MG63 (cell line): ENCODE results near the gene RAPGEF2. TPM values are rescaled to one million over a fixed set of nuclear protein-coding genes. Genes with fewer than 3 reads are reported as not detected.
"Not testable (repeated sequence)": the region's sequence is repeated elsewhere in the genome, so short reads cannot be mapped to it uniquely, and the experiment has no call there.

Source experiments
- DNase-seq: peaks from one replicate; pipeline ENCODE4 v3.0.0-alpha.2; 2020
- H3K27me3 ChIP-seq: fragments of 250-450 bp; sonication (Bioruptor Pico); 2 replicates; pipeline ENCODE4 v1.5.1; 2020; ENCODE audit warnings: mild to moderate bottlenecking, moderate library complexity
- H3K36me3 ChIP-seq: fragments of 250-450 bp; sonication (Bioruptor Pico); 2 replicates; pipeline ENCODE4 v1.5.1; 2020; ENCODE audit warnings: mild to moderate bottlenecking, moderate library complexity
- H3K4me3 ChIP-seq: fragments of 250-450 bp; sonication (Bioruptor Pico); 2 replicates; pipeline ENCODE4 v1.5.1; 2020; ENCODE audit warnings: mild to moderate bottlenecking, moderate library complexity
- H3K9me3 ChIP-seq: fragments of 250-450 bp; sonication (Bioruptor Pico); 2 replicates; pipeline ENCODE4 v1.5.1; 2020; ENCODE audit warnings: mild to moderate bottlenecking, moderate library complexity
- total RNA-seq: library from RNA; depleted of rRNA; stranded (reverse); fragments of >200 nt; shearing (Covaris generic); gene quantifications from 2 replicates; pipeline ENCODE4 v1.2.3, GENCODE V29; 2014; ENCODE audit warnings: low replicate concordance

RAPGEF2 gene
- total RNA-seq, 1 experiment from 2014 or later, result 13.8 TPM

GRCh38 chr4:159094156-159094555 lies 8.7 kb upstream of the RAPGEF2 start:
- H3K9me3 ChIP-seq, H3K27me3 ChIP-seq, H3K4me3 ChIP-seq, DNase-seq, H3K36me3 ChIP-seq: not testable (repeated sequence)

GRCh38 chr4:159096434-159096833 lies 6.4 kb upstream of the RAPGEF2 start:
- peaks cover 6% of the 10 kb centered on the region; the same call in 1 of the 2 replicates for H3K27me3 ChIP-seq
- no peak overlapping the region for H3K4me3 ChIP-seq
- no peaks in the 10 kb centered on the region for H3K9me3 ChIP-seq
- no peak for DNase-seq
- H3K36me3 ChIP-seq, result no peaks in the 10 kb centered on the region

- H3K36me3 ChIP-seq, result no peaks in the 10 kb centered on the region
- no peak overlapping the region for H3K4me3 ChIP-seq
- no peaks in the 10 kb centered on the region for H3K9me3 ChIP-seq
- DNase-seq, result no peak
- peaks cover 8% of the 10 kb centered on the region; the same call in 1 of the 2 replicates for H3K27me3 ChIP-seq
Measured at GRCh38 chr4:159097144-159097543, 5.7 kb upstream of the RAPGEF2 start.

GRCh38 chr4:159097785-159098184 lies 5.1 kb upstream of the RAPGEF2 start:
- Histone ChIP-seq H3K27me3 (peaks cover 10% of the 10 kb centered on the region; the same call in 1 of the 2 replicates), H3K4me3 (no peak overlapping the region)
- no peak for DNase-seq

GRCh38 chr4:159098482-159099127 lies 4.3 kb upstream of the RAPGEF2 start:
- Histone ChIP-seq H3K4me3 (no peak overlapping the region), H3K9me3 (no peaks in the 10 kb centered on the region), H3K36me3 (no peaks in the 10 kb centered on the region), H3K27me3 (peaks cover 10% of the 10 kb centered on the region; the same call in 1 of the 2 replicates)
- no peak for DNase-seq

More at GRCh38 chr4:159097785-159098184, 5.1 kb upstream of the RAPGEF2 start:
- no peaks in the 10 kb centered on the region for H3K9me3 ChIP-seq
- H3K36me3 ChIP-seq, result no peaks in the 10 kb centered on the region

- no peaks in the 10 kb centered on the region for H3K36me3 ChIP-seq
- no peaks in the 10 kb centered on the region for H3K9me3 ChIP-seq
- no peak for DNase-seq
- peaks cover 10% of the 10 kb centered on the region; the same call in 1 of the 2 replicates for H3K27me3 ChIP-seq
- peak overlapping the region; percentile 91 for H3K4me3 ChIP-seq
Measured at GRCh38 chr4:159101988-159102621, 774 bp upstream of the RAPGEF2 start.

GRCh38 chr4:159103384-159103990 lies 608 bp downstream of the RAPGEF2 start:
- Histone ChIP-seq H3K9me3 (no peaks in the 10 kb centered on the region), H3K4me3 (peak overlapping the region; percentile 91), H3K36me3 (no peaks in the 10 kb centered on the region), H3K27me3 (peaks cover 10% of the 10 kb centered on the region; the same call in 1 of the 2 replicates)
- peak; percentile 28 for DNase-seq

GRCh38 chr4:159104694-159105414 lies 2.0 kb downstream of the RAPGEF2 start:
- DNase-seq, result peak; percentile 19
- H3K4me3 ChIP-seq, result peak overlapping the region; percentile 91

GRCh38 chr4:159105761-159106243 lies 2.9 kb downstream of the RAPGEF2 start:
- Histone ChIP-seq H3K4me3 (peak overlapping the region; percentile 91), H3K36me3 (no peaks in the 10 kb centered on the region), H3K9me3 (no peaks in the 10 kb centered on the region), H3K27me3 (peaks cover 6% of the 10 kb centered on the region; the same call in 1 of the 2 replicates)
- peak; percentile 77 for DNase-seq

More at GRCh38 chr4:159104694-159105414, 2.0 kb downstream of the RAPGEF2 start:
- Histone ChIP-seq H3K9me3 (no peaks in the 10 kb centered on the region), H3K27me3 (peaks cover 10% of the 10 kb centered on the region; the same call in 1 of the 2 replicates), H3K36me3 (no peaks in the 10 kb centered on the region)

GRCh38 chr4:159106636-159107035 lies 3.8 kb downstream of the RAPGEF2 start:
- DNase-seq, result no peak
- Histone ChIP-seq H3K4me3 (no peak overlapping the region), H3K36me3 (no peaks in the 10 kb centered on the region), H3K9me3 (no peaks in the 10 kb centered on the region), H3K27me3 (peaks cover 4% of the 10 kb centered on the region; the same call in 1 of the 2 replicates)

- no peaks in the 10 kb centered on the region for H3K36me3 ChIP-seq
- H3K9me3 ChIP-seq, result no peaks in the 10 kb centered on the region
- no peaks in the 10 kb centered on the region; the same call in 1 of the 2 replicates for H3K27me3 ChIP-seq
- no peak overlapping the region for H3K4me3 ChIP-seq
- DNase-seq, result no peak
Measured at GRCh38 chr4:159107203-159107925, 4.5 kb downstream of the RAPGEF2 start.

GRCh38 chr4:159108124-159108523 lies 5.2 kb downstream of the RAPGEF2 start:
- no peaks in the 10 kb centered on the region for H3K36me3 ChIP-seq
- DNase-seq, result no peak
- H3K9me3 ChIP-seq, result no peaks in the 10 kb centered on the region; the same call in 1 of the 2 replicates
- no peaks in the 10 kb centered on the region for H3K27me3 ChIP-seq
- no peak overlapping the region for H3K4me3 ChIP-seq

GRCh38 chr4:159110961-159111360 lies 8.1 kb downstream of the RAPGEF2 start:
- Histone ChIP-seq H3K36me3 (no peaks in the 10 kb centered on the region; the same call in 1 of the 2 replicates), H3K9me3 (peaks cover 8% of the 10 kb centered on the region), H3K27me3 (no peaks in the 10 kb centered on the region), H3K4me3 (no peak overlapping the region)
- DNase-seq, result no peak

- no peak for DNase-seq
- peaks cover 8% of the 10 kb centered on the region for H3K9me3 ChIP-seq
- no peaks in the 10 kb centered on the region for H3K27me3 ChIP-seq
- no peak overlapping the region for H3K4me3 ChIP-seq
- no peaks in the 10 kb centered on the region; the same call in 1 of the 2 replicates for H3K36me3 ChIP-seq
Measured at GRCh38 chr4:159111416-159111815, 8.5 kb downstream of the RAPGEF2 start.

GRCh38 chr4:159113366-159113765 lies 10.5 kb downstream of the RAPGEF2 start:
- not testable (repeated sequence) for H3K4me3 ChIP-seq, H3K36me3 ChIP-seq, DNase-seq, H3K9me3 ChIP-seq, H3K27me3 ChIP-seq

- not testable (repeated sequence) for H3K36me3 ChIP-seq, DNase-seq
Measured at GRCh38 chr4:159116098-159116497, 13.2 kb downstream of the RAPGEF2 start.

More at GRCh38 chr4:159116098-159116497, 13.2 kb downstream of the RAPGEF2 start:
- H3K27me3 ChIP-seq, H3K9me3 ChIP-seq, H3K4me3 ChIP-seq: not testable (repeated sequence)
